Karpas-422 (cell line): Measurements from ENCODE around the gene SEC14L3. TPM values are rescaled to one million over a fixed set of nuclear protein-coding genes. Genes with fewer than 3 reads are reported as not detected.

Source experiments
- DNase-seq: peaks from one replicate; pipeline ENCODE4 v3.0.0-alpha.2; 2015
- H2AFZ ChIP-seq: fragments of 200-600 bp; sonication (generic); 2 replicates; pipeline ENCODE4 v1.6.1; 2014; ENCODE audit warnings: antibody characterized with exemption, low read length, mixed read lengths
- H3K27ac ChIP-seq: fragments of 200-600 bp; sonication (generic); 2 replicates; pipeline ENCODE4 v1.5.1; 2014; ENCODE audit warnings: mild to moderate bottlenecking, low read length, moderate library complexity
- H3K27me3 ChIP-seq: fragments of 200-600 bp; sonication (generic); 2 replicates; pipeline ENCODE4 v1.6.1; 2014; ENCODE audit warnings: low read length, mixed read lengths
- H3K36me3 ChIP-seq: fragments of 200-600 bp; sonication (generic); 2 replicates; pipeline ENCODE4 v1.6.1; 2014; ENCODE audit warnings: low read length, mixed read lengths; ENCODE audit not compliant: insufficient read depth
- H3K4me1 ChIP-seq: fragments of 200-600 bp; sonication (generic); 2 replicates; pipeline ENCODE4 v1.6.1; 2014; ENCODE audit warnings: mild to moderate bottlenecking, low read length, mixed read lengths
- H3K4me2 ChIP-seq: fragments of 200-600 bp; sonication (generic); 2 replicates; pipeline ENCODE4 v1.6.1; 2014; ENCODE audit warnings: low read length, low read depth, mild to moderate bottlenecking; ENCODE audit not compliant: poor library complexity, severe bottlenecking
- H3K4me3 ChIP-seq: fragments of 200-600 bp; sonication (generic); 2 replicates; pipeline ENCODE4 v1.5.1; 2014; ENCODE audit warnings: mild to moderate bottlenecking, antibody characterized with exemption, low read length, mixed read lengths
- H3K79me2 ChIP-seq: fragments of 200-600 bp; sonication (generic); 2 replicates; pipeline ENCODE4 v1.6.1; 2014; ENCODE audit warnings: mild to moderate bottlenecking, low read length, mixed read lengths
- H3K9ac ChIP-seq: fragments of 200-600 bp; sonication (generic); 2 replicates; pipeline ENCODE4 v1.6.0; 2014; ENCODE audit warnings: low read length
- H3K9me2 ChIP-seq: fragments of 200-600 bp; sonication (generic), shearing (Covaris generic); replicated peaks from 2 replicates; pipeline ENCODE4 v1.6.0; 2014; ENCODE audit warnings: mild to moderate bottlenecking, low read length, moderate library complexity; ENCODE audit not compliant: insufficient read depth
- H3K9me3 ChIP-seq: fragments of 300-700, 200-600 bp; sonication (generic); 2 replicates; pipeline ENCODE4 v1.6.1; 2014; ENCODE audit warnings: low read length, mixed read lengths
- H4K20me1 ChIP-seq: fragments of 200-600 bp; sonication (generic); 2 replicates; pipeline ENCODE4 v1.6.1; 2014; ENCODE audit warnings: mild to moderate bottlenecking, antibody characterized with exemption, low read length, low read depth; ENCODE audit not compliant: insufficient read depth
- total RNA-seq: library from RNA; depleted of rRNA; stranded (reverse); fragments of >200 nt; shearing (Covaris generic); gene quantifications from 2 replicates; pipeline ENCODE4 v1.2.3, GENCODE V29; 2014; ENCODE audit warnings: low replicate concordance

SEC14L3 gene
- total RNA-seq, 1 experiment from 2014 or later: not detected

GRCh38 chr22:30495041-30495784 is 23.4 kb upstream of the SEC14L3 start:
- no peak overlapping the region for H3K4me2 ChIP-seq
- H3K9me3 ChIP-seq: no peaks in the 10 kb centered on the region
- H3K4me1 ChIP-seq: no peaks in the 10 kb centered on the region
- peak; percentile 11 for DNase-seq
- no peak overlapping the region for H3K4me3 ChIP-seq
- no peaks in the 10 kb centered on the region for H3K36me3 ChIP-seq
- no peak overlapping the region for H2AFZ ChIP-seq
- no peaks in the 10 kb centered on the region for H4K20me1 ChIP-seq
- no peaks in the 10 kb centered on the region for H3K79me2 ChIP-seq
- no peaks in the 10 kb centered on the region for H3K27me3 ChIP-seq
- H3K27ac ChIP-seq: no peak overlapping the region
- H3K9me2 ChIP-seq: no peaks in the 10 kb centered on the region
- no peak overlapping the region for H3K9ac ChIP-seq

GRCh38 chr22:30492144-30492543 is 20.3 kb upstream of the SEC14L3 start:
- no peaks in the 10 kb centered on the region for H3K27me3 ChIP-seq
- no peak overlapping the region for H3K9ac ChIP-seq
- no peak overlapping the region for H3K27ac ChIP-seq
- no peak overlapping the region for H3K4me3 ChIP-seq
- no peaks in the 10 kb centered on the region for H4K20me1 ChIP-seq
- H2AFZ ChIP-seq: no peak overlapping the region
- H3K79me2 ChIP-seq: no peaks in the 10 kb centered on the region
- H3K4me2 ChIP-seq: no peak overlapping the region
- H3K4me1 ChIP-seq: no peaks in the 10 kb centered on the region
- H3K9me3 ChIP-seq: no peaks in the 10 kb centered on the region
- no peaks in the 10 kb centered on the region for H3K9me2 ChIP-seq
- H3K36me3 ChIP-seq: no peaks in the 10 kb centered on the region
- DNase-seq: no peak

DNA sequence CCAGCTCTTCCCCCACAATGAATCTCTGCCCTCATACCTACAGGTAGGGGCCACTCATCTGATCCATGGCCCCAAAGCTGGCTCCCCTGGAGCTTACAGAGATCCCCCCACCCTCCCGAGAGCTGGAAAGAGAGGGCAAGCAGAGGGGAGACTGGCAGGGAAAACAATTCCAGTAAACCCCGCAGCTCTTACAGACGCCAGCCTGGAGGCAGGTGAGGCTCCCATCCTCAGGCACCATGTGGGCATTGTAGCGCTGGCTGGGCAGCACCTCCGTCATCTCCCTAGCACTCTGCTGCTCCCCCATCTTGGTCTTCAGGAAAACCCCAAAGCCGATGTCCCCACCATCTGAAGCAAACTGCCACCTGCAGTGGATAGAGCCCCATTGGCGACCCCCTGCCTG is 19.6 kb upstream of the SEC14L3 start:
- H2AFZ ChIP-seq: no peak overlapping the region

GRCh38 chr22:30490399-30490798 is 18.6 kb upstream of the SEC14L3 start:
- H3K27ac ChIP-seq: no peak overlapping the region
- no peaks in the 10 kb centered on the region for H3K27me3 ChIP-seq
- H2AFZ ChIP-seq: no peak overlapping the region
- no peaks in the 10 kb centered on the region for H4K20me1 ChIP-seq
- no peaks in the 10 kb centered on the region for H3K36me3 ChIP-seq
- no peak overlapping the region for H3K4me2 ChIP-seq
- H3K4me1 ChIP-seq: no peaks in the 10 kb centered on the region
- no peak overlapping the region for H3K4me3 ChIP-seq
- no peak for DNase-seq
- no peaks in the 10 kb centered on the region for H3K9me2 ChIP-seq
- H3K9ac ChIP-seq: no peak overlapping the region
- H3K79me2 ChIP-seq: no peaks in the 10 kb centered on the region
- H3K9me3 ChIP-seq: no peaks in the 10 kb centered on the region

More for the DNA sequence above, 19.6 kb upstream of the SEC14L3 start:
- no peaks in the 10 kb centered on the region for H4K20me1 ChIP-seq
- DNase-seq: no peak
- no peak overlapping the region for H3K4me2 ChIP-seq
- no peaks in the 10 kb centered on the region for H3K36me3 ChIP-seq
- H3K79me2 ChIP-seq: no peaks in the 10 kb centered on the region
- H3K27ac ChIP-seq: no peak overlapping the region
- no peaks in the 10 kb centered on the region for H3K4me1 ChIP-seq
- no peak overlapping the region for H3K4me3 ChIP-seq
- H3K9me3 ChIP-seq: no peaks in the 10 kb centered on the region
- no peak overlapping the region for H3K9ac ChIP-seq
- H3K9me2 ChIP-seq: no peaks in the 10 kb centered on the region
- no peaks in the 10 kb centered on the region for H3K27me3 ChIP-seq

- Histone ChIP-seq H3K36me3 (no peaks in the 10 kb centered on the region), H3K27ac (no peak overlapping the region), H3K4me2 (no peak overlapping the region), H3K4me1 (no peaks in the 10 kb centered on the region), H3K9ac (no peak overlapping the region), H3K9me3 (no peaks in the 10 kb centered on the region), H2AFZ (no peak overlapping the region), H3K4me3 (no peak overlapping the region), H3K9me2 (no peaks in the 10 kb centered on the region), H3K79me2 (no peaks in the 10 kb centered on the region), H3K27me3 (no peaks in the 10 kb centered on the region), H4K20me1 (no peaks in the 10 kb centered on the region)
- peak; percentile 37 for DNase-seq
Measured at GRCh38 chr22:30488121-30488520, 16.3 kb upstream of the SEC14L3 start.

DNA sequence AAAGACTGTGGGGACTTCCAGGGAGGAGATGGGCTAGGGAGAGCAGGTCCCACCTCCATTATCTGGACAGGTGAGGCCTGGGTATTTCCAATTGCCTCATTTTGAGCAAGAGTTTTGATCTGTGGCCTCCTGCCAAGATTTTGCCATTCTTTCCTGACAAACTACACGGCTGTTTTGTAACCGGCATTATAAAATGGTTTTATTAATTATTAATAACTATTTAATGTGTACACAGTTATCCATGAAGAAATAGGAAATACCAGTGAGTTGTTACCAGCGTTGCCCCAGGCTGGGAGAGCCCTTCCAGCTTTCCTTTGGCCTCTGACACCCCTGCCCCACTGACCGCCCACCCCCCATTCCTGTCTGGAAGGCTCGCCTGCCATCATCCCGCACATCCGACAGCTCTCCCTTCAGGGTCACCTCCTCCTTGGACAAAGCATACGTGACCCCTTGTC is 14.9 kb upstream of the SEC14L3 start:
- H3K36me3 ChIP-seq: no peaks in the 10 kb centered on the region
- no peak overlapping the region for H3K9ac ChIP-seq
- no peaks in the 10 kb centered on the region for H3K79me2 ChIP-seq
- no peaks in the 10 kb centered on the region for H3K27me3 ChIP-seq
- no peak overlapping the region for H3K4me2 ChIP-seq
- H4K20me1 ChIP-seq: no peaks in the 10 kb centered on the region
- no peaks in the 10 kb centered on the region for H3K9me3 ChIP-seq
- DNase-seq: no peak
- no peaks in the 10 kb centered on the region for H3K9me2 ChIP-seq
- H3K27ac ChIP-seq: no peak overlapping the region
- no peak overlapping the region for H2AFZ ChIP-seq
- no peaks in the 10 kb centered on the region for H3K4me1 ChIP-seq
- H3K4me3 ChIP-seq: no peak overlapping the region

DNA sequence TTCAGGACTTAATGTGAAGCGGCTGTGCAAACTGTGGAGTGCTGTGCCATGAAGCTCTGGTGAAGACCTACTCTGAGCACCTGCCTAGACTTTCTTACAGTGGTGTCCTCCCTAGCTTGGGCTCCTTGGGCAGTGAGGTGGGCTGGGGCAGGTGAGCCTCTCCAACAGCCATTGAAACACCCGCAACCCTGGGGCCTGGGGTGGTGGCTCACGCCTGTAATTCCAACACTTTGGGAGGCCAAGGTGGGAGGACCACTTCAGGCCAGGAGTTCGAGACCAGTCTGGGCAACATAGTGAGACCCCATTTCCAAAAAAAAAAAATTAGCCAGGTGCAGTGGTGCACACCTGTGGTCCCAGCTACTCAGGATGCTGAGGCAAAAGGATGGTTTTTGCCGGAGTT is 14.3 kb upstream of the SEC14L3 start:
- no peak overlapping the region for H3K9ac ChIP-seq
- H3K27ac ChIP-seq: no peak overlapping the region
- no peaks in the 10 kb centered on the region for H3K36me3 ChIP-seq
- no peak for DNase-seq
- no peaks in the 10 kb centered on the region for H3K4me1 ChIP-seq
- H3K4me3 ChIP-seq: no peak overlapping the region
- no peaks in the 10 kb centered on the region for H4K20me1 ChIP-seq
- no peaks in the 10 kb centered on the region for H3K9me2 ChIP-seq
- no peak overlapping the region for H2AFZ ChIP-seq
- no peak overlapping the region for H3K4me2 ChIP-seq
- H3K9me3 ChIP-seq: no peaks in the 10 kb centered on the region
- no peaks in the 10 kb centered on the region for H3K27me3 ChIP-seq
- no peaks in the 10 kb centered on the region for H3K79me2 ChIP-seq

- Histone ChIP-seq H3K36me3 (no peaks in the 10 kb centered on the region), H3K4me1 (no peaks in the 10 kb centered on the region), H2AFZ (no peak overlapping the region), H3K4me3 (no peak overlapping the region), H3K9ac (no peak overlapping the region), H4K20me1 (no peaks in the 10 kb centered on the region), H3K27me3 (no peaks in the 10 kb centered on the region), H3K9me2 (no peaks in the 10 kb centered on the region), H3K79me2 (no peaks in the 10 kb centered on the region), H3K27ac (no peak overlapping the region), H3K9me3 (no peaks in the 10 kb centered on the region), H3K4me2 (no peak overlapping the region)
- peak; percentile 83 for DNase-seq
Measured at GRCh38 chr22:30485362-30485988, 13.7 kb upstream of the SEC14L3 start.
